Skeletal muscle tissue (tissue), 4 donors: ENCODE data around the gene MFAP4. TPM values are rescaled to one million over a fixed set of nuclear protein-coding genes. Genes with fewer than 3 reads are reported as not detected.

Experiments
- H3K27ac ChIP-seq: one replicate; pipeline ENCODE4 v1.7.0; 2013; ENCODE audit warnings: mild to moderate bottlenecking, low read depth, low read length, inconsistent platforms
- H3K27me3 ChIP-seq, 3 donors: one replicate each; pipeline ENCODE4 v1.7.0; 2013; ENCODE audit warnings: low read length in 3 of 3; ENCODE audit not compliant: control insufficient read depth in 3 of 3, insufficient read depth in 3 of 3
- H3K36me3 ChIP-seq, 3 donors: one replicate each; pipeline ENCODE4 v1.7.0; 2013; ENCODE audit warnings: low read length in 3 of 3; ENCODE audit not compliant: control insufficient read depth in 3 of 3, insufficient read depth in 3 of 3
- H3K4me1 ChIP-seq, 3 donors: one replicate each; pipeline ENCODE4 v1.7.0; 2013; ENCODE audit warnings: low read length in 3 of 3, mild to moderate bottlenecking in 3 of 3; ENCODE audit not compliant: control insufficient read depth in 3 of 3, insufficient read depth in 3 of 3
- H3K4me3 ChIP-seq, 3 donors: one replicate each; pipeline ENCODE4 v1.7.0; 2013; ENCODE audit warnings: low read length in 3 of 3
- H3K9ac ChIP-seq, 3 donors: one replicate each; pipeline ENCODE4 v1.7.0; 2013; ENCODE audit warnings: low read length in 3 of 3, mild to moderate bottlenecking in 3 of 3, moderate library complexity in 2 of 3, low read depth in 1 of 3
- H3K9me3 ChIP-seq, 3 donors: one replicate each; pipeline ENCODE4 v1.7.0; 2013; ENCODE audit warnings: low read length in 3 of 3; ENCODE audit not compliant: control insufficient read depth in 3 of 3
- total RNA-seq: library from RNA; depleted of rRNA; stranded (reverse); fragments of >200 nt; gene quantifications from one replicate; pipeline ENCODE4 v1.2.3, GENCODE V29; 2014
- donor health status: Osteomylitis.

The MFAP4 gene
- total RNA-seq, 1 donor from 2014 or later = 29.2 TPM

GRCh38 chr17:19371259-19372010, 15.6 kb downstream of the MFAP4 start:
- Histone ChIP-seq H3K9me3 (no peaks in the 10 kb centered on the region), H3K4me1 (peaks cover 8 to 17% (median 14%) of the 10 kb centered on the region in 3 donors), H3K27me3 (no peaks in the 10 kb centered on the region), H3K4me3 (no peak overlapping the region), H3K9ac (no peak overlapping the region), H3K27ac (no peak overlapping the region), H3K36me3 (peaks cover 0 to 2% (median 0%) of the 10 kb centered on the region in 3 donors)

GRCh38 chr17:19370493-19370960, 16.5 kb downstream of the MFAP4 start:
- no peak overlapping the region for H3K27ac ChIP-seq

GRCh38 chr17:19369846-19370492, 17.0 kb downstream of the MFAP4 start:
- H3K4me3 ChIP-seq = no peak overlapping the region

More at GRCh38 chr17:19370493-19370960, 16.5 kb downstream of the MFAP4 start:
- Histone ChIP-seq H3K36me3 (peaks cover 0 to 2% (median 0%) of the 10 kb centered on the region in 3 donors), H3K4me1 (peaks cover 8 to 14% (median 14%) of the 10 kb centered on the region in 3 donors), H3K27me3 (no peaks in the 10 kb centered on the region), H3K4me3 (no peak overlapping the region), H3K9ac (peak overlapping the region in 1 of 3 donors; percentile 45), H3K9me3 (no peaks in the 10 kb centered on the region)

GRCh38 chr17:19369107-19369778, 17.7 kb downstream of the MFAP4 start:
- H3K9ac ChIP-seq = no peak overlapping the region
- H3K9me3 ChIP-seq = no peaks in the 10 kb centered on the region
- no peak overlapping the region for H3K27ac ChIP-seq
- H3K4me3 ChIP-seq = no peak overlapping the region
- peaks cover 8 to 14% (median 14%) of the 10 kb centered on the region in 3 donors for H3K4me1 ChIP-seq
- H3K36me3 ChIP-seq = peaks cover 0 to 2% (median 0%) of the 10 kb centered on the region in 3 donors
- no peaks in the 10 kb centered on the region for H3K27me3 ChIP-seq

More at GRCh38 chr17:19369846-19370492, 17.0 kb downstream of the MFAP4 start:
- Histone ChIP-seq H3K9ac (peak overlapping the region in 2 of 3 donors; percentile 20 to 45), H3K27me3 (no peaks in the 10 kb centered on the region), H3K36me3 (peaks cover 0 to 2% (median 0%) of the 10 kb centered on the region in 3 donors), H3K27ac (peak overlapping the region; percentile 29), H3K9me3 (no peaks in the 10 kb centered on the region), H3K4me1 (peaks cover 8 to 14% (median 14%) of the 10 kb centered on the region in 3 donors)

- Histone ChIP-seq H3K9ac (no peak overlapping the region), H3K36me3 (peaks cover 0 to 2% (median 0%) of the 10 kb centered on the region in 3 donors), H3K27ac (no peak overlapping the region), H3K4me3 (no peak overlapping the region), H3K9me3 (no peaks in the 10 kb centered on the region), H3K4me1 (peaks cover 10 to 15% (median 14%) of the 10 kb centered on the region in 3 donors), H3K27me3 (no peaks in the 10 kb centered on the region)
Observed at GRCh38 chr17:19368229-19368628, 18.8 kb downstream of the MFAP4 start.

GRCh38 chr17:19366637-19366972, 20.4 kb downstream of the MFAP4 start:
- Histone ChIP-seq H3K27ac (no peak overlapping the region), H3K9ac (no peak overlapping the region), H3K27me3 (no peaks in the 10 kb centered on the region), H3K36me3 (peaks cover 0 to 2% (median 0%) of the 10 kb centered on the region in 3 donors), H3K4me1 (peaks cover 20 to 24% (median 24%) of the 10 kb centered on the region in 3 donors), H3K9me3 (no peaks in the 10 kb centered on the region), H3K4me3 (no peak overlapping the region)

GRCh38 chr17:19365833-19366636, 21.0 kb downstream of the MFAP4 start:
- H3K4me1 ChIP-seq = peaks cover 22 to 24% (median 23%) of the 10 kb centered on the region in 3 donors
- no peak overlapping the region for H3K9ac ChIP-seq
- H3K27me3 ChIP-seq = no peaks in the 10 kb centered on the region
- peaks cover 0 to 2% (median 0%) of the 10 kb centered on the region in 3 donors for H3K36me3 ChIP-seq
- H3K4me3 ChIP-seq = no peak overlapping the region
- no peak overlapping the region for H3K27ac ChIP-seq
- H3K9me3 ChIP-seq = no peaks in the 10 kb centered on the region

GRCh38 chr17:19365499-19365817, 21.5 kb downstream of the MFAP4 start:
- no peak overlapping the region for H3K4me3 ChIP-seq
- no peaks in the 10 kb centered on the region for H3K36me3 ChIP-seq
- H3K4me1 ChIP-seq = peaks cover 17 to 18% (median 18%) of the 10 kb centered on the region in 3 donors
- H3K9me3 ChIP-seq = no peaks in the 10 kb centered on the region
- H3K9ac ChIP-seq = no peak overlapping the region
- H3K27me3 ChIP-seq = no peaks in the 10 kb centered on the region
- H3K27ac ChIP-seq = no peak overlapping the region

- Histone ChIP-seq H3K27me3 (no peaks in the 10 kb centered on the region), H3K4me3 (no peak overlapping the region), H3K36me3 (no peaks in the 10 kb centered on the region), H3K9ac (no peak overlapping the region), H3K4me1 (peaks cover 11 to 14% (median 12%) of the 10 kb centered on the region in 3 donors), H3K27ac (no peak overlapping the region), H3K9me3 (no peaks in the 10 kb centered on the region)
Observed at GRCh38 chr17:19364699-19365498, 22.1 kb downstream of the MFAP4 start.
